NCI-H510A treated with DMSO at 0.1 percent for 48 hours (cell line): ENCODE results near the gene DSG3.
"Not testable (repeated sequence)": the region's sequence is repeated elsewhere in the genome, so short reads cannot be mapped to it uniquely, and the experiment has no call there.

Experiments used
- DNase-seq: peaks from one replicate; lab custom pipeline; 2025; lab: John Stamatoyannopoulos, UW

Gene DSG3

GRCh38 chr18:31493171-31493570 is 45.6 kb downstream of the DSG3 start:
- DNase-seq: no peak

- DNase-seq: peak; percentile 48
These were observed 46.4 kb downstream of the DSG3 start for GRCh38 chr18:31493941-31494340.

- not testable (repeated sequence) for DNase-seq
These were observed 47.2 kb downstream of the DSG3 start for GRCh38 chr18:31494705-31495244.

GRCh38 chr18:31497404-31497835 is 49.9 kb downstream of the DSG3 start:
- peak; percentile 88 for DNase-seq

GRCh38 chr18:31497836-31498573 is 50.5 kb downstream of the DSG3 start, which contains the start of gene DSG2:
TSS of gene DSG2 (plus strand) at chr18:31498177. CDS start at chr18:31498252, 75 bp downstream.
- DNase-seq: peak; percentile 90

GRCh38 chr18:31498574-31499524 is 51.3 kb downstream of the DSG3 start:
- DNase-seq: peak; percentile 76

- DNase-seq: no peak
These were observed 52.6 kb downstream of the DSG3 start for GRCh38 chr18:31500051-31500688.

GRCh38 chr18:31503011-31503410 is 55.5 kb downstream of the DSG3 start:
- DNase-seq: no peak

- DNase-seq: no peak
These were observed 57.1 kb downstream of the DSG3 start for GRCh38 chr18:31504455-31505147.

GRCh38 chr18:31505156-31505555 is 57.6 kb downstream of the DSG3 start:
- DNase-seq: no peak

GRCh38 chr18:31506024-31506742 is 58.6 kb downstream of the DSG3 start:
- DNase-seq: no peak

- DNase-seq: not testable (repeated sequence)
These were observed 59.6 kb downstream of the DSG3 start for GRCh38 chr18:31507124-31507523.

- DNase-seq: no peak
These were observed 61.2 kb downstream of the DSG3 start for GRCh38 chr18:31508781-31509180.

- no peak for DNase-seq
These were observed 62.0 kb downstream of the DSG3 start for GRCh38 chr18:31509571-31509970.

- DNase-seq: no peak
These were observed 62.8 kb downstream of the DSG3 start for GRCh38 chr18:31510319-31510718.

GRCh38 chr18:31511098-31511497 is 63.6 kb downstream of the DSG3 start:
- no peak for DNase-seq

GRCh38 chr18:31512203-31512764 is 64.7 kb downstream of the DSG3 start:
- DNase-seq: no peak

- DNase-seq: no peak
These were observed 65.8 kb downstream of the DSG3 start for GRCh38 chr18:31513189-31513935.

- DNase-seq: no peak
These were observed 68.9 kb downstream of the DSG3 start for GRCh38 chr18:31516437-31516836.

- DNase-seq: no peak
These were observed 78.8 kb downstream of the DSG3 start for GRCh38 chr18:31526374-31526773.
